Measurements from ENCODE around the gene ANKRD44.
"Not testable (repeated sequence)": the region's sequence is repeated elsewhere in the genome, so short reads cannot be mapped to it uniquely, and the experiment has no call there.

Gene ANKRD44

GRCh38 chr2:197310271-197310985 is at the start of gene ANKRD44:
Gene ANKRD44, minus strand, starts transcription at chr2:197310780. Its CDS starts 176 bp downstream, at chr2:197310604.
- DNase-seq = peak; percentile 84

GRCh38 chr2:197359859-197360258 is 49.3 kb upstream of the ANKRD44 start:
- no peak for DNase-seq

- no peak for DNase-seq
Observed at GRCh38 chr2:197358931-197359330, 48.4 kb upstream of the ANKRD44 start.

GRCh38 chr2:197357986-197358385 is 47.4 kb upstream of the ANKRD44 start:
- DNase-seq = no peak

- DNase-seq = no peak
Observed at GRCh38 chr2:197356136-197356535, 45.6 kb upstream of the ANKRD44 start.

- no peak for DNase-seq
Observed at GRCh38 chr2:197354169-197354558, 43.6 kb upstream of the ANKRD44 start.

GRCh38 chr2:197353393-197354168 is 43.0 kb upstream of the ANKRD44 start:
- DNase-seq = no peak

- no peak for DNase-seq
Observed at GRCh38 chr2:197349699-197350098, 39.1 kb upstream of the ANKRD44 start.

- DNase-seq = no peak
Observed at GRCh38 chr2:197348721-197349360, 38.3 kb upstream of the ANKRD44 start.

GRCh38 chr2:197345846-197346370 is 35.3 kb upstream of the ANKRD44 start:
- no peak for DNase-seq

- DNase-seq = not testable (repeated sequence)
Observed at GRCh38 chr2:197343968-197344367, 33.4 kb upstream of the ANKRD44 start.

- DNase-seq = no peak
Observed at GRCh38 chr2:197340591-197340990, 30.0 kb upstream of the ANKRD44 start.

- DNase-seq = no peak
Observed at GRCh38 chr2:197339496-197340220, 29.1 kb upstream of the ANKRD44 start.

GRCh38 chr2:197339016-197339415 is 28.4 kb upstream of the ANKRD44 start:
- no peak for DNase-seq

- DNase-seq = no peak
Observed at GRCh38 chr2:197332641-197333040, 22.1 kb upstream of the ANKRD44 start.

GRCh38 chr2:197328461-197328860 is 17.9 kb upstream of the ANKRD44 start:
- DNase-seq = no peak

- no peak for DNase-seq
Observed at GRCh38 chr2:197327472-197328098, 17.0 kb upstream of the ANKRD44 start.

- DNase-seq = no peak
Observed at GRCh38 chr2:197327073-197327471, 16.5 kb upstream of the ANKRD44 start.

- no peak for DNase-seq
Observed at GRCh38 chr2:197324801-197325200, 14.2 kb upstream of the ANKRD44 start.

- DNase-seq = no peak
Observed at GRCh38 chr2:197322724-197323720, 12.4 kb upstream of the ANKRD44 start.

GRCh38 chr2:197322143-197322542 is 11.6 kb upstream of the ANKRD44 start:
- DNase-seq = no peak
